ENCODE measurements around the gene HDAC4.

HDAC4 gene

GRCh38 chr2:239377591-239377990, 23.2 kb downstream of the HDAC4 start:
- TF ChIP-seq, protein P1, sequence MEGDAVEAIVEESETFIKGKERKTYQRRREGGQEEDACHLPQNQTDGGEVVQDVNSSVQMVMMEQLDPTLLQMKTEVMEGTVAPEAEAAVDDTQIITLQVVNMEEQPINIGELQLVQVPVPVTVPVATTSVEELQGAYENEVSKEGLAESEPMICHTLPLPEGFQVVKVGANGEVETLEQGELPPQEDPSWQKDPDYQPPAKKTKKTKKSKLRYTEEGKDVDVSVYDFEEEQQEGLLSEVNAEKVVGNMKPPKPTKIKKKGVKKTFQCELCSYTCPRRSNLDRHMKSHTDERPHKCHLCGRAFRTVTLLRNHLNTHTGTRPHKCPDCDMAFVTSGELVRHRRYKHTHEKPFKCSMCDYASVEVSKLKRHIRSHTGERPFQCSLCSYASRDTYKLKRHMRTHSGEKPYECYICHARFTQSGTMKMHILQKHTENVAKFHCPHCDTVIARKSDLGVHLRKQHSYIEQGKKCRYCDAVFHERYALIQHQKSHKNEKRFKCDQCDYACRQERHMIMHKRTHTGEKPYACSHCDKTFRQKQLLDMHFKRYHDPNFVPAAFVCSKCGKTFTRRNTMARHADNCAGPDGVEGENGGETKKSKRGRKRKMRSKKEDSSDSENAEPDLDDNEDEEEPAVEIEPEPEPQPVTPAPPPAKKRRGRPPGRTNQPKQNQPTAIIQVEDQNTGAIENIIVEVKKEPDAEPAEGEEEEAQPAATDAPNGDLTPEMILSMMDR (conservative IDR thresholded peaks at IDR 0.05; ENCODE audit: low read depth, low read length) = no peak
- H3K4me3 ChIP-seq (ENCODE audit: low read length) = no peak overlapping the region
- no peak for DNase-seq (ENCODE audit: low read depth)

- no peak overlapping the region for H3K4me3 ChIP-seq (ENCODE audit: low read length)
- TF ChIP-seq, protein P1 (conservative IDR thresholded peaks at IDR 0.05; ENCODE audit: low read depth, low read length) = no peak
- no peak for DNase-seq (ENCODE audit: low read depth)
Measured at GRCh38 chr2:239376942-239377531, 23.8 kb downstream of the HDAC4 start.

GRCh38 chr2:239376351-239376750, 24.5 kb downstream of the HDAC4 start:
- DNase-seq (ENCODE audit: low read depth) = no peak
- TF ChIP-seq, protein P1 (conservative IDR thresholded peaks at IDR 0.05; ENCODE audit: low read depth, low read length) = no peak
- no peak overlapping the region for H3K4me3 ChIP-seq (ENCODE audit: low read length)

- DNase-seq (ENCODE audit: low read depth) = no peak
- no peak overlapping the region for H3K4me3 ChIP-seq (ENCODE audit: low read length)
- TF ChIP-seq, protein P1 (conservative IDR thresholded peaks at IDR 0.05; ENCODE audit: low read depth, low read length) = no peak
Measured at GRCh38 chr2:239375278-239376061, 25.4 kb downstream of the HDAC4 start.

DNA sequence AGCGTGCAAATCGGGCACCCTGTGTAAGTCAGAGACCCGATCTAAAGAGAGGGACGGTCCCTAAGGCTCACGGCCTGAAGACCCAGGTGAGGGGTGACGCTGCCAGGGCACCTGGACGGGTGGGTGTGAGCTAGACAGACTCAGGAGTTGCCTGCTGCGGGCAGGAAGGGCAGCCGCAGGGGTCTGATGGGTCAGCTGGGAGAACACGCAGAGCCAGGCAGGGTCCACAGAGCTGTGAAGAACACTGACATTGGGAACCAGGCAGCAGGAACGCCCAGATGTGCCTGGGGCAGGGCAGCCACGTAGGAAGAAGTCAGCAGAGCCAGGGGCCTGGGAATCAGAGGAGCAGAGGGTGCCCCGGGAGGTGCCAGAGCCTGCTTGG, 25.9 kb downstream of the HDAC4 start:
- H3K4me3 ChIP-seq (ENCODE audit: low read length) = no peak overlapping the region
- TF ChIP-seq, protein P1 (conservative IDR thresholded peaks at IDR 0.05; ENCODE audit: low read depth, low read length) = no peak
- no peak for DNase-seq (ENCODE audit: low read depth)

DNA sequence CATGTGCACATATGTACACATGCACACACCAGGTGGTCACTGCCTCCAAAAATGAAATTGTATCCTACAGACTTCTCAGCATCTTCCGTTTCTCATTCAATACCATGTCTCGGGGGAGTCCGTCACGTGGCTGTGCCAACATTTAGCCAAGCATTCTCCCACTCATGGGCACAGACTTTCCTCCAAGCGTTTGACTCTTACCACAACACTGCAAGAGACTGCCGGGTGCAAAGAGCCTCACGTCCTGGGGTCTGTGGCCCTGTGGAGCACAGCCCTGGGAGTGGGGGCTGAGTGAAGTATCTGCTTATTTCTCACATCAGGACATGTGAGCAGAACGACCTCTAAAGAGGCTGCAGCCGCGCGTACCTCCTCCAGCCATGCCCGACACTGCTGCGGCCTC, 28.0 kb downstream of the HDAC4 start:
- H3K4me3 ChIP-seq (ENCODE audit: low read length) = no peak overlapping the region
- TF ChIP-seq, protein P1 (conservative IDR thresholded peaks at IDR 0.05; ENCODE audit: low read depth, low read length) = no peak
- no peak for DNase-seq (ENCODE audit: low read depth)

Data from retinal pigment epithelial cell (primary cell).